Type B pancreatic cell (in vitro differentiated cells): Measurements from ENCODE around the gene ZNF439. TPM values are rescaled to one million over a fixed set of nuclear protein-coding genes. Genes with fewer than 3 reads are reported as not detected.
"Not testable (repeated sequence)": the region's sequence is repeated elsewhere in the genome, so short reads cannot be mapped to it uniquely, and the experiment has no call there.

Experiments used
- DNase-seq: peaks from one replicate; pipeline ENCODE4 v3.0.0; 2021; ENCODE audit warnings: mixed read lengths; ENCODE audit not compliant: unreplicated experiment; ENCODE audit errors: extremely low spot score
- H3K27ac Mint-ChIP-seq: 2 replicates; pipeline ENCODE4 v1.8.0; 2021; ENCODE audit warnings: mild to moderate bottlenecking, mixed read lengths
- H3K27me3 Mint-ChIP-seq: 2 replicates; pipeline ENCODE4 v1.8.0; 2021; ENCODE audit warnings: mixed read lengths
- H3K36me3 Mint-ChIP-seq: 2 replicates; pipeline ENCODE4 v1.8.0; 2021; ENCODE audit warnings: mixed read lengths
- H3K4me1 Mint-ChIP-seq: one replicate; pipeline ENCODE4 v1.8.0; 2021; ENCODE audit warnings: mixed read lengths; ENCODE audit not compliant: unreplicated experiment
- H3K4me3 Mint-ChIP-seq: 2 replicates; pipeline ENCODE4 v1.8.0; 2021; ENCODE audit warnings: mild to moderate bottlenecking, mixed read lengths
- H3K9me3 Mint-ChIP-seq: 2 replicates; pipeline ENCODE4 v1.8.0; 2021; ENCODE audit warnings: mixed read lengths
- total RNA-seq: library from RNA; stranded (reverse); gene quantifications from 2 replicates; pipeline ENCODE4 v1.2.1, GENCODE V29; 2021; ENCODE audit warnings: low replicate concordance
- TF ChIP-seq, protein P1 (sequence below): fragments of 200-600 bp; sonication (generic); conservative IDR thresholded peaks from 2 replicates; pipeline ENCODE4 v1.5.0; 2021; ENCODE audit warnings: antibody characterized with exemption, mild to moderate bottlenecking

The ZNF439 gene
- total RNA-seq, 1 donor from 2014 or later, result 2.1 TPM

DNA sequence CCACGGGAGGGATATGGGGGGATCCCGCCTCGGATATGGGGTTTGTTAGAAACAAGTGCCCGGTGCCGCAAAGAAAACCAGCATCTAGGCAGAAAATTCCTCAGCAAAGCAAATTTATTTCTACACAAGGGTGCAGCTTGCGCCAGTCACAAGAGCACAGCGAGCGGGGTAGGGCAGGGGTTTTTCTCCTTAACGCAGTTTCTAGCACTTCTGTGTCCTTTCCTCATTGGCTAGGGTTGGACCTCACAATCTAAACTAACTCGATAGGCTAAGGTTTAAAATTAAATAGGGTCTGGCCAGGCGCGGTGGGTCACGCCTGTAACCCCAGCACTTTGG, 33.9 kb upstream of the ZNF439 start:
- Mint-ChIP-seq H3K27me3 (no peaks in the 10 kb centered on the region), H3K4me1 (peaks cover 7% of the 10 kb centered on the region), H3K9me3 (peaks cover 5% of the 10 kb centered on the region), H3K36me3 (peaks cover 35% of the 10 kb centered on the region), H3K4me3 (peak overlapping the region; percentile 93), H3K27ac (peak overlapping the region; percentile 85)
- TF ChIP-seq, protein P1, sequence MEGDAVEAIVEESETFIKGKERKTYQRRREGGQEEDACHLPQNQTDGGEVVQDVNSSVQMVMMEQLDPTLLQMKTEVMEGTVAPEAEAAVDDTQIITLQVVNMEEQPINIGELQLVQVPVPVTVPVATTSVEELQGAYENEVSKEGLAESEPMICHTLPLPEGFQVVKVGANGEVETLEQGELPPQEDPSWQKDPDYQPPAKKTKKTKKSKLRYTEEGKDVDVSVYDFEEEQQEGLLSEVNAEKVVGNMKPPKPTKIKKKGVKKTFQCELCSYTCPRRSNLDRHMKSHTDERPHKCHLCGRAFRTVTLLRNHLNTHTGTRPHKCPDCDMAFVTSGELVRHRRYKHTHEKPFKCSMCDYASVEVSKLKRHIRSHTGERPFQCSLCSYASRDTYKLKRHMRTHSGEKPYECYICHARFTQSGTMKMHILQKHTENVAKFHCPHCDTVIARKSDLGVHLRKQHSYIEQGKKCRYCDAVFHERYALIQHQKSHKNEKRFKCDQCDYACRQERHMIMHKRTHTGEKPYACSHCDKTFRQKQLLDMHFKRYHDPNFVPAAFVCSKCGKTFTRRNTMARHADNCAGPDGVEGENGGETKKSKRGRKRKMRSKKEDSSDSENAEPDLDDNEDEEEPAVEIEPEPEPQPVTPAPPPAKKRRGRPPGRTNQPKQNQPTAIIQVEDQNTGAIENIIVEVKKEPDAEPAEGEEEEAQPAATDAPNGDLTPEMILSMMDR, result no peak
- no peak for DNase-seq

DNA sequence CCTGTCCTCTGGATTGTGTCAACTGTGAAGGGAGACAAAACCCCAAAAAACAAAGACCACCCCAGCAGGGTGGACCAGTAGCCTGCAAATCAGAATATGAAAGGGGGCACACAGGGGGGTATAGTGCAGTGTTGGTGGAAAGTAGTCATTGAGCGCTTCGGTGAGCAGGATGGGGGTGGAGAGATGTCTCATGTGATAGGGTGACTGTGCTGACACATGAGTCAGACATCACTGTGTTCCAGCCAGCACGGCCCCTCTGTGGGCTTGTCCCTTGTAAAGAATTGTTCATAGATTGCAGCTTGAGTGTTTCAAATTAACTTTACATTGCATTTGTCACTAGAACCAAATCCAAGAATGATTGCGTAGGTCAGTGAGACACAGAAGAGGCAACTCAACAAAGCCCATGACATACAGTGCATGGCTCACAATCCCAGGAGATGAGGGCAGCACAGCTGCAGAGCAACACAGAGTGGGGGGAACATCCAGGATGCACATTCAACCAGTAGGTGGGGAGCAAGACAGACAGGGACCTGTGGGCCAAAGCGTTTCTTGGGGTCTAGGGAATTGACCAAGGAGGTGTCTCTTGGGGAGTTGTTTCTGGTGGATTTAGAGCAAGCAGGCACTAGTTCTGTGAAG, 26.9 kb upstream of the ZNF439 start:
- H3K36me3 Mint-ChIP-seq, result peaks cover 46% of the 10 kb centered on the region

DNA sequence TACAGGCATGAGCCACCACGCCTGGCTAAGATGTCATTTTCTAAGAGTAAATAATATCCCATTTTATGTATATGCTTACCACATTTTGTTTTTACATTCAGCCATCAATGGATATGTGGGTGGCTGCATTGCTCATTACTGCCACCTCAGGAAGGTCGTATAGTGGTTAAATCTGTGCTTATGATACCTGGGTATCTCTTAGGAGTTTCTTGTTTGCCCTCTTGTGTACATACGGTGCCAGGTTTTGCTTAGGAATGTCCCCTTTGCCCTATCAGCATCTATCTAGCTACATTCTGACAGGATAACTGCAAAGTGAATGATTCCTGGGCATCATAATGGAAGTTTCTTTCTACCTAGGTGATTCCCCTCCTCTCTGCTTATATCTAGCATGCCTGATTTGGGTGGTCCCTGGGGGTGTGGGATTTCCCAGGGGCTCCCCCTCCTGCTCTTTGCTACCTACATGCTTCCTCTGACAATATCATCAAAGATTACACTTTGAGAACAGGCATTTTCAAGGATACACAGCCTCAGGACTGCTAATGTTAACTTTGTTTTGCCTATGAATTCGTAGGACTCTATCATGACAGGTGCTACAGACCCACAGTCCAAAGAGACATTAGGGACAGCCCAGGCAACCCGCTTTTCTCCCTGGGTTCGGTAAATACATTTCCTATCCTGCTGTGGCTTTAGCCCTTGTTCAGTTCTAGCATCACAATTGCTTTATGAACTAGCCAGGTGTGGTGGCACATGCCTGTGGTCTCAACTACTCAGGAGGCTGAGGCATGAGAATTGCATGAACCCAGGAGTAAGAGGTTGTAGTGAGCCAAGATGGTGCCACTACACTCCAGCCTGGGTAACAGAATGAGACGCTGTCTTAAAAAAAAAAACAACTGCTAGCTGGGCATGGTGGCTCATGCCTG, 19.3 kb upstream of the ZNF439 start:
- not testable (repeated sequence) for DNase-seq, H3K4me1 Mint-ChIP-seq, H3K27ac Mint-ChIP-seq, H3K4me3 Mint-ChIP-seq, H3K27me3 Mint-ChIP-seq
- H3K9me3 Mint-ChIP-seq, result peaks cover 37% of the 10 kb centered on the region
- peaks cover 75% of the 10 kb centered on the region for H3K36me3 Mint-ChIP-seq

More for the DNA sequence above, 26.9 kb upstream of the ZNF439 start:
- no peak for DNase-seq
- H3K27ac Mint-ChIP-seq, result no peak overlapping the region
- TF ChIP-seq, protein P1, result no peak
- peaks cover 23% of the 10 kb centered on the region for H3K9me3 Mint-ChIP-seq
- no peaks in the 10 kb centered on the region for H3K4me1 Mint-ChIP-seq
- H3K27me3 Mint-ChIP-seq, result no peaks in the 10 kb centered on the region
- H3K4me3 Mint-ChIP-seq, result no peak overlapping the region

DNA sequence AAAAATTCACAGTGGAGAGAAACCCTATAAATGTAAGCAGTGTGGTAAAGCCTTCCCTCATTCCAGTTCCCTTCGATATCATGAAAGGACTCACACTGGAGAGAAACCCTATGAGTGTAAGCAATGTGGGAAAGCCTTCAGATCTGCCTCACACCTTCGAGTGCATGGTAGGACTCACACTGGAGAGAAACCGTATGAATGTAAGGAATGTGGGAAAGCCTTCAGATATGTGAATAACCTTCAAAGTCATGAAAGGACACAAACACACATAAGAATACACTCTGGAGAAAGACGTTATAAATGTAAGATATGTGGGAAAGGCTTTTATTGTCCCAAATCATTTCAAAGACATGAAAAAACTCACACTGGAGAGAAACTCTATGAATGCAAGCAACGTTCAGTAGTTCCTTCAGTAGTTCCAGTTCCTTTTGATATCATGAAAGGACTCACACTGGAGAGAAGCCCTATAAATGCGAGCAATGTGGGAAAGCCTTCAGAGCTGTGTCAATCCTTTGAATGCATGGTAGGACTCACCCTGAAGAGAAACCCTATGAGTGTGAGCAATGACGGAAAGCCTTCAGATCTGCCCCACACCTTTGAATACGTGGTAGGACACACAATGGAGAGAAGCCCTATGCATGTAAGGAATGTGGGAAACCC, 16.1 kb upstream of the ZNF439 start:
- H3K27ac Mint-ChIP-seq, result no peak overlapping the region
- no peaks in the 10 kb centered on the region for H3K4me1 Mint-ChIP-seq
- H3K4me3 Mint-ChIP-seq, result no peak overlapping the region
- H3K27me3 Mint-ChIP-seq, result no peaks in the 10 kb centered on the region
- TF ChIP-seq, protein P1, result no peak
- DNase-seq, result no peak
- H3K9me3 Mint-ChIP-seq, result peaks cover 33% of the 10 kb centered on the region
- peaks cover 75% of the 10 kb centered on the region for H3K36me3 Mint-ChIP-seq

DNA sequence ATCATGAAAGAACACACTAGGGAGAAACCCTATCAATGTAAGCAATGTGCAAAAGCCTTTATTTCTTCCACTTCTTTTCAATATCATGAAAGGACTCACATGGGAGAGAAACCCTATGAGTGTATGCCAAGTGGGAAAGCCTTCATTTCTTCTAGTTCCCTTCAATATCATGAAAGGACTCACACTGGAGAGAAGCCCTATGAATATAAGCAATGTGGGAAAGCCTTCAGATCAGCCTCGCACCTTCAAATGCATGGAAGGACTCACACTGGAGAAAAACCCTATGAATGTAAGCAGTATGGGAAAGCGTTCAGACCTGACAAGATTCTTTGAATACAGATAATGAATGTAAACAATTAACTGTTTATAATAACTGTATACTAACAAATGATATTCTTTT, 15.0 kb upstream of the ZNF439 start:
- H3K27ac Mint-ChIP-seq, result no peak overlapping the region
- peaks cover 30% of the 10 kb centered on the region for H3K9me3 Mint-ChIP-seq
- no peak for DNase-seq
- H3K4me1 Mint-ChIP-seq, result no peaks in the 10 kb centered on the region
- H3K36me3 Mint-ChIP-seq, result peaks cover 64% of the 10 kb centered on the region
- TF ChIP-seq, protein P1, result no peak
- H3K4me3 Mint-ChIP-seq, result no peak overlapping the region
- H3K27me3 Mint-ChIP-seq, result no peaks in the 10 kb centered on the region

DNA sequence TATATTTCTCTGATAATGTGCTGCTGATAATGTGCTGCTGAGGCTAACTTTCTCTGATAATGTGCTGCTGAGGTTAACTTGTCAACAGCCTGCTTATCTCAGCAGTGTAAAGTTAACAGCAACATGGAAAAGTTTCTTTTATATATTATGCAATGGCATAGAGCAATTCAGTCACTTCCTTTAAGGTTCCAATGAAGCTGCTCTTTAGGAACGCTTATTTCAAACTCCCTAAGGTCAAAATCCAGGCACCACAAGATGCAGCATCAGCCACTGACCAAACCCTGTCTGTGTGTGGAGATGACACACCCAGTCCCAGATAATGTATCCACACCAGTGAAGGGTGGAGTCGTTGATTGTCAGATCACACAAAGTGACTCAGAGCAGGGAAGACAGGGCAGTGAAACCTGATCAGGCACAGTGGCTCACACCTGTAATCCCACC, 12.9 kb upstream of the ZNF439 start:
- H3K4me3 Mint-ChIP-seq, result peak overlapping the region; percentile 45
- H3K27me3 Mint-ChIP-seq, DNase-seq, H3K4me1 Mint-ChIP-seq: not testable (repeated sequence)
- H3K9me3 Mint-ChIP-seq, result peaks cover 23% of the 10 kb centered on the region
- peak overlapping the region; percentile 72 for H3K27ac Mint-ChIP-seq
- peaks cover 46% of the 10 kb centered on the region for H3K36me3 Mint-ChIP-seq
